Upper lobe of left lung (tissue), 6 donors: ENCODE data around the gene TARP.

Experiments
- ATAC-seq, 2 donors: fragments of 200-7000 bp; cut with Tn5 transposase; one replicate each; pipeline ENCODE4 v1.9.1; 2022; ENCODE audit warnings: mild to moderate bottlenecking in 2 of 2, moderate library complexity in 2 of 2; ENCODE audit not compliant: low FRiP score in 2 of 2
- DNase-seq, 2 donors: peaks; one replicate each; pipeline ENCODE4 v3.0.0-alpha.2; 2019 to 2020
- H3K27ac ChIP-seq, 4 donors: fragments of 200-600 bp; sonication (generic); one replicate each; pipeline ENCODE4 v1.5.1; 2016 to 2019
- H3K27me3 ChIP-seq, 4 donors: fragments of 200-600 bp; sonication (generic); one replicate each; pipeline ENCODE4 v1.5.1; 2017 to 2019
- H3K36me3 ChIP-seq, 4 donors: fragments of 200-600 bp; sonication (generic); one replicate each; pipeline ENCODE4 v1.5.1; 2016 to 2019
- H3K4me1 ChIP-seq, 4 donors: fragments of 200-600 bp; sonication (generic); one replicate each; pipeline ENCODE4 v1.5.1; 2018 to 2019
- H3K4me3 ChIP-seq, 4 donors: fragments of 200-600 bp; sonication (generic); one replicate each; pipeline ENCODE4 v1.5.1; 2017 to 2019; ENCODE audit warnings: mild to moderate bottlenecking in 2 of 4, moderate library complexity in 1 of 4
- H3K9me3 ChIP-seq, 4 donors: fragments of 200-600 bp; sonication (generic); one replicate each; pipeline ENCODE4 v1.5.1; 2018 to 2019
- EP300 ChIP-seq, 4 donors: sonication (generic); formaldehyde crosslinking; IDR thresholded peaks; one replicate each; pipeline ENCODE4 v1.5.1; 2017; ENCODE audit warnings: antibody characterized with exemption in 4 of 4, control low read depth in 2 of 4
- POLR2A ChIP-seq, 4 donors: fragments of 450-650 bp; IDR thresholded peaks; one replicate each; pipeline ENCODE4 v1.5.1; 2016 to 2017; ENCODE audit warnings: antibody characterized with exemption in 4 of 4, mild to moderate bottlenecking in 2 of 4
- POLR2AphosphoS5 ChIP-seq, 2 donors: sonication (generic); formaldehyde crosslinking; IDR thresholded peaks; one replicate each; pipeline ENCODE4 v1.5.1; 2017; ENCODE audit warnings: antibody characterized with exemption in 2 of 2
- WGBS, 2 donors: methylation state at CpG; one replicate each; pipeline ENCODE4 v1.1.5; 2017 to 2018; 5-methylcytosine and 5-hydroxymethylcytosine counted together
- TF ChIP-seq, protein P1 (sequence below), 6 experiments: fragments of 450-650 bp in 4 of 6; fragments of 200-600 bp in 2 of 6; sonication (generic) in 2 of 6; IDR thresholded peaks; one replicate each; pipeline ENCODE4 v1.5.1; 2016 to 2019; ENCODE audit warnings: antibody characterized with exemption in 6 of 6
- donor health status: DM: no; HTN: no; CAD: no; lungs with moderate emphysema.
- donor health status: DM: no; HTN: yes; CAD: no; lungs with severe emphysema.

TARP gene

DNA sequence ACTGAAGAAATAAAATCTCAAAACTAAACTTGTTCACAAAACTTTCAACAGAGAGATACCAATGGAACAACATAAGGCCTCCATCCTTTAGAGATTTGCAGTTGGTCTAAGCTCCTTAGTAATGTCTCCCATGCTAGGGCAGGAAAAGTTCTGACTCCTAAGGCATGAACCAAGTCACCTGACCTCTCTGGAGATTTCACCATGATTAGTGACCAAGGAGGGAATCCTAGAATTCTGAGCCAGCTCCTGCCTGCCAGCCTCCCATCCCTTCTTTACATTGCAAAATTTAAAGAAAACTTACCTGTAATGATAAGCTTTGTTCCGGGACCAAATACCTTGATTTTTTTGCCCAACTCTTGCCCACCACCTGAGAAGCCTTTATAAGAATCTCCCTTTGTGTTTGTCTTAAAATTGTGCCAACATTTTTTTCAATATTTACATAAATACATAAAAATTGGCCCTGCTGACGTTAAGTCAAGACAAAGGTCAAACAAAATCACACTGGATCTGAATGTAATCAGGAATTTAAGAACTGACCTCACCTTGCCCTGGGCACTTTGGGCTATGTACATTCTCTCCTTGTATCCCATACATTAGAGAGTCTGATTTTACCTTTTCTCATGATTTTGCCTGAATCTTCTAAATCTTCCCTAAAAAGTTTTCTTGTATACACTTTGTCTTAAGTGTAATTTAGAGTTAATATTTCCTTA lies at the start of gene TARP:
TARP (minus strand) TSS at position 351 of the 710 bp plus-strand sequence.
- no peak for ATAC-seq
- no peaks in the 10 kb centered on the region for H3K9me3 ChIP-seq
- 59 to 61% methylated on average over 2 of the region's 2 CpGs for WGBS, 2 donors

DNA sequence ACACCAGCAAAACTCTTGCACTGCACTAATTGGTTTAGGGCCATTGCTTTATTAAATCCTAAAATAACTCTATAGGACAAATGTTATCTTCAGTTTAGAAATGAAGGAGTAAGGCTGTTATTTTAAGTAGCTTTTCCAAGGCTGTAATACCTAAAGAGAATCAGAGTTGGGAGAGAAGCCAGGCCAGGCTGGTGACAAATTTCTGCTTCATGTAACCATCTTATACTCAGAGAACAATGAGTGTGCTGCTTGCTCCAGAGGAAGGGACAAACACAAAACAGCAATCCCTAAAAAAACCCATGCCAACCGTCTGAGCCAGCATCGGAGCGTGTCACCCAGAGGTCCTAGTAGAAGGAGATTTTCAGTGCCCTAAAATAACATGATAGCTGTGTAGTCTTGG lies 49.7 kb upstream of the TARP start:
- 94 to 100% methylated on average over 3 of the region's 3 CpGs for WGBS, 2 donors
- no peak overlapping the region for H3K27ac ChIP-seq

More for the DNA sequence above, at the start of gene TARP:
- no peak for DNase-seq
- Histone ChIP-seq H3K4me1 (no peaks in the 10 kb centered on the region), H3K36me3 (no peaks in the 10 kb centered on the region), H3K4me3 (no peak within 1 kb of the TSS), H3K27ac (peak within 1 kb of the TSS in 1 of 4 donors; percentile 23), H3K27me3 (no peaks in the 10 kb centered on the region)
- TF ChIP-seq POLR2AphosphoS5 (IDR thresholded peaks at IDR 0.05) (no peak), POLR2A (IDR thresholded peaks at IDR 0.05) (no peak), EP300 (IDR thresholded peaks at IDR 0.05) (no peak)
- TF ChIP-seq, protein P1, sequence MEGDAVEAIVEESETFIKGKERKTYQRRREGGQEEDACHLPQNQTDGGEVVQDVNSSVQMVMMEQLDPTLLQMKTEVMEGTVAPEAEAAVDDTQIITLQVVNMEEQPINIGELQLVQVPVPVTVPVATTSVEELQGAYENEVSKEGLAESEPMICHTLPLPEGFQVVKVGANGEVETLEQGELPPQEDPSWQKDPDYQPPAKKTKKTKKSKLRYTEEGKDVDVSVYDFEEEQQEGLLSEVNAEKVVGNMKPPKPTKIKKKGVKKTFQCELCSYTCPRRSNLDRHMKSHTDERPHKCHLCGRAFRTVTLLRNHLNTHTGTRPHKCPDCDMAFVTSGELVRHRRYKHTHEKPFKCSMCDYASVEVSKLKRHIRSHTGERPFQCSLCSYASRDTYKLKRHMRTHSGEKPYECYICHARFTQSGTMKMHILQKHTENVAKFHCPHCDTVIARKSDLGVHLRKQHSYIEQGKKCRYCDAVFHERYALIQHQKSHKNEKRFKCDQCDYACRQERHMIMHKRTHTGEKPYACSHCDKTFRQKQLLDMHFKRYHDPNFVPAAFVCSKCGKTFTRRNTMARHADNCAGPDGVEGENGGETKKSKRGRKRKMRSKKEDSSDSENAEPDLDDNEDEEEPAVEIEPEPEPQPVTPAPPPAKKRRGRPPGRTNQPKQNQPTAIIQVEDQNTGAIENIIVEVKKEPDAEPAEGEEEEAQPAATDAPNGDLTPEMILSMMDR (IDR thresholded peaks at IDR 0.05) = no peak

DNA sequence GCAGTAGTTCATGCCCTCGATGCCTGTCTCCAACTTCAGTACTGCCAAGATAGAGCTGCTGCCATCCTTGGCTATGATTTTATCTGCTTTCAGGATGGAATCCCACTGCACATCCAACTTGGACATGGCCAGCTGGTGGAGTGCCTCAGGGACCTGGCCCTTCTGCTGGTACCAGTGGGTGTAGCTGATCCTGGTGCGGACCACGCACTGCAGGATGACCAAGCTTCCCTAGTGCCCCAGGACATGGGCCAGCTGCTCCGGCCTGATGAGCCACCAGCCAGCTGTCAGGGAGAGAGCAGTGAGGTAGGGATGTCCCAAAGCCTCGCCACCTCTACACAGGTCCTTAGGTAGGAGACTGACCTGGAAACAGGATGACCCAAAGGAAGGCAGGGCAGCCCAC lies 49.0 kb upstream of the TARP start:
- no peaks in the 10 kb centered on the region for H3K9me3 ChIP-seq
- TF ChIP-seq POLR2A (IDR thresholded peaks at IDR 0.05) (no peak), POLR2AphosphoS5 (IDR thresholded peaks at IDR 0.05) (no peak), EP300 (IDR thresholded peaks at IDR 0.05) (no peak)
- TF ChIP-seq, protein P1 (IDR thresholded peaks at IDR 0.05) = no peak
- DNase-seq = no peak
- no peak for ATAC-seq
- H3K36me3 ChIP-seq = no peaks in the 10 kb centered on the region
- H3K27me3 ChIP-seq = no peaks in the 10 kb centered on the region
- WGBS, 2 donors = 100% methylated on average over 1 to 2 of the region's 5 CpGs
- H3K4me3 ChIP-seq = no peak overlapping the region
- H3K4me1 ChIP-seq = peaks cover 0 to 10% (median 4%) of the 10 kb centered on the region in 4 donors
- no peak overlapping the region for H3K27ac ChIP-seq

More for the DNA sequence above, 49.7 kb upstream of the TARP start:
- TF ChIP-seq, protein P1 (IDR thresholded peaks at IDR 0.05) = no peak
- TF ChIP-seq EP300 (IDR thresholded peaks at IDR 0.05) (no peak), POLR2A (IDR thresholded peaks at IDR 0.05) (no peak), POLR2AphosphoS5 (IDR thresholded peaks at IDR 0.05) (no peak)
- H3K27me3 ChIP-seq = no peaks in the 10 kb centered on the region
- H3K4me3 ChIP-seq = no peak overlapping the region
- no peak for DNase-seq
- ATAC-seq = no peak
- no peaks in the 10 kb centered on the region for H3K36me3 ChIP-seq
- H3K9me3 ChIP-seq = no peaks in the 10 kb centered on the region
- H3K4me1 ChIP-seq = peaks cover 0 to 9% (median 3%) of the 10 kb centered on the region in 4 donors

DNA sequence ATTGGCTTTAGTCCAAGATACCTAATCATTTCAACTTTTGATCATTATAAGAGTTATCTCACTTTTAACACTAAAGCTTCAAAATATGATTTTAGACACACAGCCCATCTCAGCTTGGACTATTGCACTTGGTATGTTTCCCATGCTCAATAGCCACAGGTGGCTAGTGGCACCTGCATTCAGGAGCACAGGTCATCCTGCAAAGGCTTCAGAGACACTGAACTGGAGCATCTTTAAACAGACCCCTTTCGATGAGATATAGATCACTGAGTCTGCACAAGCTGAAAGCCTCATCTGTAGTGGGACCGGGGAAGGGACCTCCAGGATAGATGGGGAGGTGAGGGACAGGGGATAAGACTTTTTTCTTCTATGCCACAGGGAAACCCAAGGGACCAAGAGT lies 48.5 kb upstream of the TARP start:
- Histone ChIP-seq H3K27ac (no peak overlapping the region), H3K9me3 (no peaks in the 10 kb centered on the region), H3K36me3 (no peaks in the 10 kb centered on the region), H3K4me3 (no peak overlapping the region), H3K4me1 (peaks cover 0 to 12% (median 5%) of the 10 kb centered on the region in 4 donors), H3K27me3 (no peaks in the 10 kb centered on the region)
- no peak for ATAC-seq
- TF ChIP-seq EP300 (IDR thresholded peaks at IDR 0.05) = no peak
- TF ChIP-seq, protein P1 (IDR thresholded peaks at IDR 0.05) = no peak
- no peak for TF ChIP-seq POLR2AphosphoS5 (IDR thresholded peaks at IDR 0.05)
- TF ChIP-seq POLR2A (IDR thresholded peaks at IDR 0.05) = no peak
- WGBS, 2 donors = 95 to 100% methylated on average over 2 of the region's 2 CpGs
- no peak for DNase-seq

DNA sequence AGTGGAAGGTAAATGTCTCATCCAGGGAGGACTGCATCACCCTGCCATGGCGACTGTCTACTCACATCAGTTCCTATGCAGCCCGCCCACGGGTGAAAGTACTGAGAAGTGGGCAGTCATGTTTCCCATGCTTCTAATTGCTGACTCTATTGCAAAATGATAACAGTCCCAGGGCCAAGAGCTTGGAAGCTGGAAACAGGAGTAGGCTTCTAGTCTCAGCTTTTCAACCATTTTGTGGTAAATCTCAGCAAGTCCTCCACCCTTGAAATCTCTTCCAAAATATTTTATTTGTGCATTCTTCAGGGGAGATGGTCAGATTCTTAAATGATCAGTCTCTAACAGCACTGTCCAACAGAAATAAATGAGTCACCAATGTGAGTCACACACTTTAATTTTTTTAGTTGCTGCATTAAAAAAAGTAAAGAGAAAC lies 48.1 kb upstream of the TARP start:
- H3K27me3 ChIP-seq = no peaks in the 10 kb centered on the region
- DNase-seq (no peak), ATAC-seq (peak in 1 of 2 donors; percentile 78)
- H3K4me3 ChIP-seq = no peak overlapping the region
- peaks cover 0 to 15% (median 5%) of the 10 kb centered on the region in 4 donors for H3K4me1 ChIP-seq
- no peaks in the 10 kb centered on the region for H3K36me3 ChIP-seq
- no peak for TF ChIP-seq EP300 (IDR thresholded peaks at IDR 0.05)
- TF ChIP-seq POLR2A (IDR thresholded peaks at IDR 0.05) = no peak
- TF ChIP-seq POLR2AphosphoS5 (IDR thresholded peaks at IDR 0.05) = no peak
- TF ChIP-seq, protein P1 (IDR thresholded peaks at IDR 0.05) = no peak
- H3K9me3 ChIP-seq = no peaks in the 10 kb centered on the region
- WGBS, 2 donors = 59 to 72% methylated on average over 3 of the region's 3 CpGs
- no peak overlapping the region for H3K27ac ChIP-seq
